HepG2 (cell line): ENCODE results near the gene BCAS3. TPM values are rescaled to one million over a fixed set of nuclear protein-coding genes. Genes with fewer than 3 reads are reported as not detected.

Experiments
- BRD4 ChIP-seq: sonication (generic); formaldehyde crosslinking; IDR thresholded peaks from 2 replicates; pipeline ENCODE4 v1.4.0; 2020; ENCODE audit warnings: missing genetic modification reagents
- FOXA3 ChIP-seq: IDR thresholded peaks from 2 replicates; pipeline ENCODE4 v1.6.1; 2016; ENCODE audit warnings: missing genetic modification reagents, missing compliant biosample characterization
- MATR3 ChIP-seq: sonication (generic); formaldehyde crosslinking; IDR thresholded peaks from 2 replicates; pipeline ENCODE4 v1.4.0; 2020; ENCODE audit warnings: missing genetic modification reagents
- RAD51 ChIP-seq: fragments of 450-650 bp; IDR thresholded peaks from 2 replicates; pipeline ENCODE4 v1.6.1; 2016; ENCODE audit warnings: borderline replicate concordance
- SNAPC5 ChIP-seq: sonication (generic); formaldehyde crosslinking; IDR thresholded peaks from 2 replicates; pipeline ENCODE4 v1.8.1; 2023; ENCODE audit warnings: mild to moderate bottlenecking, missing genetic modification reagents, borderline replicate concordance
- SRY ChIP-seq: sonication (generic); formaldehyde crosslinking; IDR thresholded peaks from 2 replicates; pipeline ENCODE4 v1.8.0; 2022; ENCODE audit warnings: mild to moderate bottlenecking, missing genetic modification reagents
- SSRP1 ChIP-seq: IDR thresholded peaks from 2 replicates; pipeline ENCODE4 v1.6.1; 2016; ENCODE audit warnings: control low read depth
- ZBTB40 ChIP-seq, 2 experiments: fragments of 450-650 bp in 1 of 2; sonication (generic) in 1 of 2; formaldehyde crosslinking in 1 of 2; IDR thresholded peaks; 2 replicates each; pipeline versions ENCODE4 v1.6.1 to v1.8.0; 2016 to 2022; ENCODE audit warnings: antibody characterized with exemption in 1 of 2, mild to moderate bottlenecking in 1 of 2, missing genetic modification reagents in 1 of 2
- ZFP1 ChIP-seq: IDR thresholded peaks from 2 replicates; pipeline ENCODE4 v1.6.1; 2016
- ZNF17 ChIP-seq: sonication (generic); formaldehyde crosslinking; IDR thresholded peaks from 2 replicates; pipeline ENCODE4 v1.5.0; 2020; ENCODE audit warnings: mild to moderate bottlenecking, missing genetic modification reagents
- ZNF234 ChIP-seq: sonication (generic); formaldehyde crosslinking; conservative IDR thresholded peaks from 2 replicates; pipeline ENCODE4 v1.5.1; 2020; ENCODE audit warnings: mild to moderate bottlenecking, missing genetic modification reagents
- ZNF577 ChIP-seq: sonication (generic); formaldehyde crosslinking; IDR thresholded peaks from 2 replicates; pipeline ENCODE4 v1.4.0; 2020; ENCODE audit warnings: mild to moderate bottlenecking, low read depth, missing genetic modification reagents, borderline replicate concordance
- ZNF687 ChIP-seq: sonication (generic); formaldehyde crosslinking; IDR thresholded peaks from 2 replicates; pipeline ENCODE4 v1.5.1; 2020; ENCODE audit warnings: mild to moderate bottlenecking, missing genetic modification reagents, moderate library complexity
- ZNF709 ChIP-seq: sonication (generic); formaldehyde crosslinking; IDR thresholded peaks from 2 replicates; pipeline ENCODE4 v1.5.0; 2020; ENCODE audit warnings: mild to moderate bottlenecking, missing genetic modification reagents
- ZNF777 ChIP-seq: sonication (generic); formaldehyde crosslinking; IDR thresholded peaks from 2 replicates; pipeline ENCODE4 v1.4.0; 2020; ENCODE audit warnings: missing genetic modification reagents
- ZNF883 ChIP-seq: sonication (generic); formaldehyde crosslinking; IDR thresholded peaks from 2 replicates; pipeline ENCODE4 v1.5.1; 2020; ENCODE audit warnings: mild to moderate bottlenecking, missing genetic modification reagents; ENCODE audit errors: not compliant biosample characterization
- ZSCAN22 ChIP-seq: sonication (generic); formaldehyde crosslinking; IDR thresholded peaks from 2 replicates; pipeline ENCODE4 v1.4.0; 2020; ENCODE audit warnings: mild to moderate bottlenecking, missing genetic modification reagents
- polyA plus RNA-seq, 8 experiments: library from polyadenylated mRNA; depleted of rRNA in 3 of 8; stranded (reverse) in 7 of 8; unstranded in 1 of 8; fragments of >200 nt; fragmentation: Illumina TruSeq in 4 of 8; extraction: Trizol in 4 of 8; gene quantifications; 2 replicates each; pipeline versions ENCODE4 v1.2.1 to v1.2.3, GENCODE V29; 2011 to 2016; ENCODE audit warnings: low read depth in 4 of 8, missing spikeins in 1 of 8, mixed read lengths in 1 of 8; ENCODE audit not compliant: insufficient read depth in 1 of 8
- total RNA-seq, 5 experiments: library from RNA; depleted of rRNA; stranded (reverse); fragments of >200 nt; fragmentation: Illumina TruSeq; extraction: Trizol; gene quantifications; 2 replicates each; pipeline ENCODE4 v1.2.3, GENCODE V29; 2016; ENCODE audit warnings: low read depth in 1 of 5

The BCAS3 gene
- total and polyA plus RNA-seq, 2 of the 13 experiments (the other 11 are each of a cell fraction or from before 2014, with no cell fraction given), result 10.7 to 11.2 TPM

GRCh38 chr17:61400066-61400716 is 722.5 kb downstream of the BCAS3 start (continued):
- TF ChIP-seq ZBTB40 (IDR thresholded peaks at IDR 0.05) (no peak), ZBTB40 (CRISPR knock-in tag; IDR thresholded peaks at IDR 0.05) (peak; percentile 41; the same call in 1 of the 2 replicates), ZNF883 (CRISPR knock-in tag) (no peak), ZNF709 (CRISPR knock-in tag) (no peak), BRD4 (CRISPR knock-in tag) (0 out of 2 replicates have a peak, but pooled peaks have one; percentile 9), ZNF234 (CRISPR knock-in tag) (no peak), FOXA3 (CRISPR knock-in tag) (no peak), RAD51 (no peak), MATR3 (CRISPR knock-in tag) (no peak), ZSCAN22 (CRISPR knock-in tag) (no peak), ZNF577 (CRISPR knock-in tag) (no peak), ZFP1 (CRISPR knock-in tag) (no peak), SNAPC5 (CRISPR knock-in tag) (no peak), ZNF687 (peak; percentile 2; the same call in 1 of the 2 replicates), ZNF777 (CRISPR knock-in tag) (no peak), SRY (CRISPR knock-in tag) (0 out of 2 replicates have a peak, but pooled peaks have one; percentile 11), ZNF17 (CRISPR knock-in tag) (no peak), SSRP1 (CRISPR knock-in tag) (no peak)
